ENCODE data around the gene RNF20.

Gene RNF20

DNA sequence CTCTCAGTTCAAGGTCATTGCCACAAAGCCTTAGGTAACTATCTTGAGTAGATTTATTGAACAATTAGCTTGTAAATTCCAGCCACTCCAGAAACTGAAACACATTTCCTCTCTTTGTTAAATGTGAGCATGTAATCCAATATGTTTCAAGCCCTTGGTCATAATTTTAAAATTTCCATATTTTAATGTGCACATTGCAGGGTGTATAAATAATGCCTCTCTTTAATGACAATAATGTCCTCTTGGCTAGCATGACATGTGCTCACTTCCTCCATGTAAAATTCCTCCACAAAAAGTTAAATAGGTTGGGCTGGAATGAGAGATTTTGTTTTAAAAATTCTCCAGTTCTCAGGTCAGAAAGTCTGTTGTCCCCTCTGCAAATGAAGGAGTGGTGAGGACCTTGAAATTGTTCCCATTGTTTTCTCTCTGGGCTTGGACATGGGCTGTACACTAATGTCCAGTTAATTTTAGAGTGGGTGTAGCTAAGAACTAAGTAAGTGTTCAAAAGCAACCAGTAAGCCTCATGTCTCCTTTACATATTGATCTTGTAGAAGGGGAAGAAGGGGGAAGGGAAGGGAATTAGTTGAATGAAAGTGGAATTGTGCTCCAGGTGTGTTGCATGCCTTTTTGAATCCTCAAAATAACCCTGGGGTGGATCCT, 58.3 kb downstream of the RNF20 start:
- no peak for DNase-seq

GRCh38 chr9:101592788-101593187, 59.1 kb downstream of the RNF20 start:
- DNase-seq: no peak

- DNase-seq: no peak
These were observed 59.7 kb downstream of the RNF20 start for GRCh38 chr9:101593345-101593744.

GRCh38 chr9:101594796-101595195, 61.1 kb downstream of the RNF20 start, which contains the start of gene PPP3R2:
Gene PPP3R2 (minus strand): TSS chr9:101594969. CDS start chr9:101594921, 48 bp downstream.
- no peak for DNase-seq

DNA sequence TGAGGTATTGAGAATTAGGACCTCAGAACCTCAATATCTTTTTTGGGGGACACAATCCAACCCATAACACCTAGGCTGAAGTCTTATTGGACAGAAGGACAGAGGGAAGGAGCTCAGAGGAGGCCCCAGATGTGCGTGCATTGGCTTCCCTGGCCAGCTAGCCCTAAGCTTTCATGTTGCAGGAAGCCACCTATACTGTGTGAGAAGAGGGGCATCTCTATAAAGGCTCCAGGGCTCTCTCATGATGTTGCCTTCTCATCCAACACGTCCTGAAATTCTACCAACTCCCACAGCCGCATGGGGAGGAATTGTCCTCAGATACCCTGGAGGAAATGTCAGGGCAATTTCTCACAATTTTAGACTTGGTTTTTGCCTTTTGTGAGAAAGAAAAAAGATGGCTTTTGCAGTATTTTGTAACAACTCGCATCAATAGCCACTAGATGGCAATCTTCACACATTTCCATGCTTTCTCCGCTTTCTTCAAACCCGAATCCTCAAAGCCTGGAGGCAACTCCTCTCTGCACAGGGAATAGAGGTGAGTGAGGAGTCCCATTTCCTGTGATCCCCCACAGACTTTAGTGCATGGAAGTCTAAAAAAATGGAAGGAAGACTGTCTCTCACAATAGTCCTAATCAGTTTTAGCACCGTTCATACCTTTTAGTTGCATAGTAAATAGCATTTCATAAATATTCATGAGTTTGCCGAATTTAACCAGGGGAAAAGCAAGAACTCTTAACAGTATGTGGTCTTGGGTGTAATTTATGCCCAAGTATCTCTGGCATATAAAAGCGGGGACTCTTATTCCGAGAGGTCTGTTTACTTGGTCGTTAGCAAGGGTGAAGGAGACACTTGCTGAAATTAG, 68.5 kb downstream of the RNF20 start:
- DNase-seq: peak; percentile 60

DNA sequence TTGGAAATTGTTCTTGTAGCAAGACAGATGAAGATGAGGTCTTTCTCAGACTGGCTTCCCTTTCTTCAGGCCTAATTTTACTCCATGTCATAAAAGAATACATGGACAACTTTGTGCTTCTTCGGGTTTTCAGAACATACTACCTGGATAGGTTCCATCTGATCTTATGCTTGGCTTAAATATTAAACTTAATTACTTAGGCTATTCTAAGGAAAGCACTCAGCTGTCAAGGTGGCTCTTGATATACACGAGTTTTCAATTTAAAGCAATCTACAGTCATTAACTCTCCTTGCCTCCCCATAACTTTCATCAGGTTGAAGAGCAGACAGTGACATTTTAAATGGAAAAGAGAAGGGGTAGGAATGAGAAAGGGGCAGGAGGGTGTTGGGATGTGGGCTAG, 70.6 kb downstream of the RNF20 start:
- no peak for DNase-seq

- no peak for DNase-seq
These were observed 71.9 kb downstream of the RNF20 start for GRCh38 chr9:101605547-101605946.
